HG03103 (cell line): ENCODE results near the gene PPP1R14C.
"Not testable (repeated sequence)": the region's sequence is repeated elsewhere in the genome, so short reads cannot be mapped to it uniquely, and the experiment has no call there.

Source experiments
- ATAC-seq: cut with Tn5 transposase; IDR thresholded peaks from one replicate; pipeline ENCODE4 v1.9.1; 2021; ENCODE audit warnings: low read depth; ENCODE audit not compliant: unreplicated experiment

Gene PPP1R14C

GRCh38 chr6:150187433-150187832, 44.6 kb downstream of the PPP1R14C start:
- ATAC-seq = not testable (repeated sequence)

GRCh38 chr6:150189122-150189521, 46.3 kb downstream of the PPP1R14C start:
- no peak for ATAC-seq

GRCh38 chr6:150191809-150192208, 49.0 kb downstream of the PPP1R14C start:
- ATAC-seq = no peak

GRCh38 chr6:150194195-150194594, 51.4 kb downstream of the PPP1R14C start:
- no peak for ATAC-seq

- no peak for ATAC-seq
Observed at GRCh38 chr6:150195996-150196417, 53.2 kb downstream of the PPP1R14C start.

GRCh38 chr6:150196942-150197745, 54.3 kb downstream of the PPP1R14C start:
- ATAC-seq = no peak

- no peak for ATAC-seq
Observed at GRCh38 chr6:150198532-150198931, 55.7 kb downstream of the PPP1R14C start.

- no peak for ATAC-seq
Observed at GRCh38 chr6:150199241-150199640, 56.4 kb downstream of the PPP1R14C start.

- no peak for ATAC-seq
Observed at GRCh38 chr6:150200428-150201100, 57.7 kb downstream of the PPP1R14C start.

- no peak for ATAC-seq
Observed at GRCh38 chr6:150201285-150201684, 58.4 kb downstream of the PPP1R14C start.

- ATAC-seq = no peak
Observed at GRCh38 chr6:150201772-150202329, 59.0 kb downstream of the PPP1R14C start.

GRCh38 chr6:150202404-150202803, 59.6 kb downstream of the PPP1R14C start:
- ATAC-seq = no peak

GRCh38 chr6:150202934-150203333, 60.1 kb downstream of the PPP1R14C start:
- ATAC-seq = no peak

GRCh38 chr6:150203378-150203777, 60.5 kb downstream of the PPP1R14C start:
- ATAC-seq = no peak

- ATAC-seq = no peak
Observed at GRCh38 chr6:150203871-150204545, 61.2 kb downstream of the PPP1R14C start.

GRCh38 chr6:150204705-150205472, 62.0 kb downstream of the PPP1R14C start:
- ATAC-seq = no peak

GRCh38 chr6:150207931-150208570, 65.2 kb downstream of the PPP1R14C start:
- no peak for ATAC-seq

- ATAC-seq = no peak
Observed at GRCh38 chr6:150208611-150209352, 65.9 kb downstream of the PPP1R14C start.

- no peak for ATAC-seq
Observed at GRCh38 chr6:150209415-150209814, 66.6 kb downstream of the PPP1R14C start.
